SIG-M5 treated with dmso at 0.1 percent for 504 hours (cell line): Measurements from ENCODE around the gene RCL1.
"Not testable (repeated sequence)": the region's sequence is repeated elsewhere in the genome, so short reads cannot be mapped to it uniquely, and the experiment has no call there.

Experiments
- DNase-seq: peaks from one replicate; lab custom pipeline; 2025; ENCODE audit not compliant: unreplicated experiment; lab: John Stamatoyannopoulos, UW

RCL1 gene

GRCh38 chr9:4866239-4866969 lies 73.7 kb downstream of the RCL1 start:
- DNase-seq = no peak

- DNase-seq = no peak
These were observed 80.3 kb downstream of the RCL1 start for GRCh38 chr9:4873066-4873465.

GRCh38 chr9:4875559-4875958 lies 82.8 kb downstream of the RCL1 start:
- DNase-seq = no peak

- DNase-seq = no peak
These were observed 86.4 kb downstream of the RCL1 start for GRCh38 chr9:4879115-4879558.

- DNase-seq = no peak
These were observed 90.7 kb downstream of the RCL1 start for GRCh38 chr9:4883326-4883873.

- DNase-seq = no peak
These were observed 94.0 kb downstream of the RCL1 start for GRCh38 chr9:4886698-4887097.

GRCh38 chr9:4887556-4887955 lies 94.8 kb downstream of the RCL1 start:
- DNase-seq = no peak

GRCh38 chr9:4890242-4890641 lies 97.5 kb downstream of the RCL1 start:
- no peak for DNase-seq

- no peak for DNase-seq
These were observed 98.2 kb downstream of the RCL1 start for GRCh38 chr9:4890929-4891328.

- no peak for DNase-seq
These were observed 98.9 kb downstream of the RCL1 start for GRCh38 chr9:4891674-4892073.

GRCh38 chr9:4892501-4893194 lies 99.9 kb downstream of the RCL1 start:
- DNase-seq = no peak

GRCh38 chr9:4894076-4894475 lies 101.3 kb downstream of the RCL1 start:
- no peak for DNase-seq

GRCh38 chr9:4899853-4900252 lies 107.1 kb downstream of the RCL1 start:
- not testable (repeated sequence) for DNase-seq

- not testable (repeated sequence) for DNase-seq
These were observed 108.8 kb downstream of the RCL1 start for GRCh38 chr9:4901401-4902134.

- DNase-seq = no peak
These were observed 109.4 kb downstream of the RCL1 start for GRCh38 chr9:4902135-4902475.

- no peak for DNase-seq
These were observed 111.8 kb downstream of the RCL1 start for GRCh38 chr9:4904322-4905134.

- no peak for DNase-seq
These were observed 112.4 kb downstream of the RCL1 start for GRCh38 chr9:4905135-4905490.
